DMS79 treated with DMSO at 0.1 percent for 48 hours (cell line): ENCODE data around the gene MAML3.

Source experiments
- DNase-seq: peaks from one replicate; lab custom pipeline; 2025; lab: John Stamatoyannopoulos, UW

The MAML3 gene

DNA sequence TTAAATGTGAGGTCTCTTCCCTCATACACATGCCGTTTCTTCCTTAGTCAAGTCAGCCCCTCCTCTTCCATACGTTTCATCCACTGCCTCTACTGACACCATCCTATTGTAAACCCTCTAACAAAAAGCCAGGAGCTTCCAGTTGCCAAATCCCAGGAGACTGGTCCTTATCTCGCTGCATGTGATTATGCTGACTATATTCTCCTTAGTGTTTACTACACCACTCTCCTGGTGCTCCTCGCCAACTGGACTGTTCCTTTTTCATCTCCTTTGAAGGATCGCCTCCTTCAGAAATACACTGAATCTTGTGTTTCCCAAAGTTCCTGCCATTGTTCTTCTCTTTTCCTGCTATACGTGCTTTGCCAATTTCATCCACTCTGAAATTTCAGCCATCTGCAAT, 27.7 kb downstream of the MAML3 start:
- DNase-seq = no peak

DNA sequence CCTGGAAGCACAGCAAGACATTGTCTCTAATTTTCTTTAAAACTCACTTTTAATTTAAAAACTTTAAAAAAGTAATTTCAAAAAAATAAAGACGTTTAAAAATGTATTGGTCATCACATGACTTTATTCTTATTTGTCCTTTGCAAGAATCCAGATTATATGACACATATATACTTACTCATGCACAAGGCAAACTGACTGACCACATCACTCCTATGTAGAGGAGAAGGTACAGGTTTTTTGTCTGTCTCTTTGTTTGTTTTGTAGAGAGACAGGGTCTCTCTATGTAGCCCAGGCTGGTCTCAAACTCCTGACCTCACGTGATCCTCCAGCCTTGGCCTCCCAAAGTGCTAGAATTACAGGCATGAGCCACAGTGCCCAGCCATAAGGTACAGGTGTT, 28.6 kb downstream of the MAML3 start:
- DNase-seq = no peak

DNA sequence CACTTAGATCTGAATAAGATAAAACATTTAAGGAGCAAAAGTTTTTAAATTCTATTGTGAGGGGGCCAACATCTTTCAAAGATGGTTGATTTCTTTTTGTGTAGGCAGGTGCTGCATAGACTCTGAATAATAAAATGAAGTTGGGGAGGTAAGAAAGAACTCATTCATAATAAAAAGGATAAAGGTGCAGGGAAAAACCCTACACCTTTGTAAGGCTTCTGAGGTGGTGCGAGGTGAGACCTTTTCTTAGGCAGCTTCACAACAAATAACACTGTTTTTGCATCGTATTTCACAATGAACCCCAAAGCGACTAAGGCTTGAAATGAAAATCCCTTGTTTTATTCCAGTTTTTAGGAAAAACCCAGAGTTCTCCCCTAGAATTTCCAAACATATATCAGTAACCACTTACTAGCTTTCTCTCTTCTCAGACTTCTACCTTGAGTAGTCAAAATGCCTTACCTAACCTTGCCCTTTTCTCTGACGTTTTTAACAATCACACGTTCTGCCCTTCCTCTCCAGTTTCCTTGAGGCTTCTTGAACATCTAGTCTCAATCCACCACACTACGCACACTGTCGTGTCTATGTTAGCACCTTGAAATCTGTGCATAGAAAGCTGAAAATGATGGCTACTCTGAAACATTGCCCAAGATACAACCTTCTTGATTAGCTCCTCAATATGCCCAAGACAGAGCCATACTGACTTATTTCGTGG, 30.2 kb downstream of the MAML3 start:
- no peak for DNase-seq

DNA sequence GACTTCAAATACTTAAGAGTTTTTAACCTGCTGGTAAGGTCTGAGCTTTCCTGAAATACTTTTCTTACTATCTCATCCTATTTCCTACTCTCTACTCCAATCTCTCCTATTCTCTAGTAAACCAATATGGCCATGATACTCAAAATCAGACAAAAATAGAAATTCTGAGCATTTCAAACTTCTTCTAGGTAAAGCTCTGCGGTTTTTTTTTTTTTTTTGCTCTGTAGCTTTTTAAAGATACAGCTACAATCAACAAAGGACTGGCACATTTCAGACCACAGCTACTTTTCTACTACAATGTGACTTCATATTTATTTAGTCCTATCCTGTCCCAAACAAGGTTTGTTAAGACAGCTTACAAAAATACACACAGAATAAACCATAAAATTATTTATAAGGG, 31.1 kb downstream of the MAML3 start:
- DNase-seq = no peak

DNA sequence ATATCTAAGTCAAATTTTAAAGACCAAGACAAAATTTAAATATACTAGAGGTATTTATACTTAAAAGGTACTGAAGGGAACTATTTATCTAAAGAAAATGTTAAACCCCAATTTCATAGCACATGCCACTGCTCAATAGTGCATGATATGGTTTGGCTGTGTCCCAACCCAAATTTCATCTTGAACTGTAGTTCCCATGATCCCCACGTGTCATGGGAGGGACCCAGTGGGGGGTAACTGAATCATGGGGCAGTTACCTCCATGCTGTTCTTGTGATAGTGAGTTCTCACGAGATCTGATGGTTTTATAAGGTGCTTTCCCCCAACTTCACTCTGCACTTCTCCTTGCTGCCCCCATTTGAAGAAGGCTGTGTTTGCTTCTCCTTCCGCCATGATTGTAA, 32.3 kb downstream of the MAML3 start:
- DNase-seq = no peak

DNA sequence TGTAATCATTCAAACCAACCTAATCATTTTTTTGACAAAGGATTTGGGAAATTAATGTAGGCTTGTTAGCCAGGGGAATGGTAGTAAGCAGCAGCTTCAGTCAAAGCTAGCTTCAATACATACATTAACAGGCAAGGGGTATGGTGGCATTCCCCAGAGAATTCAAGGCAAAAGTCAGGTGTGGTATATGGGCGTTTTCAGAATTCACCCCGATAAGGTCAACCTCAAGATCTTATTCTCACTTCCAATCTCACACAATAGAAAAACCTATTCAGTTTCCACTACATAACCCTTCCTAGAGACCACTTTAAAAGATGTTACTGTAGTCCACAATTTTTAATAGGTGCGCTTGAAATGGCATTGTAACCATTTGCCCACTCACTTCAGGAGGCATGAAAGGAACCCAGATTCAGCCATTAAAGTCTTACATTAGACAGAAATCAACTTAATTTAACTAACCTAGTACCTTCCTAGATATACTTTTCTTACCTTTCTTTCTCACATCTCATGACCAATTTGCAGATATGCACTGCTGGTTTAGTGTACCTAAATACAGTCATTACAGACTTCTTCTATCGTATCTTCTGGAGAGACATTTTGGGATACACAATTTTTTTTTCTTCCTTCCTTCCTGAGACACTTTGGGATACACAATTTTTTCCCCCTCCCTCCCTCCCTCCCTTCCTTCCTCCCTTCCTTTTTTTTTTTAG, 34.9 kb downstream of the MAML3 start:
- DNase-seq = no peak

DNA sequence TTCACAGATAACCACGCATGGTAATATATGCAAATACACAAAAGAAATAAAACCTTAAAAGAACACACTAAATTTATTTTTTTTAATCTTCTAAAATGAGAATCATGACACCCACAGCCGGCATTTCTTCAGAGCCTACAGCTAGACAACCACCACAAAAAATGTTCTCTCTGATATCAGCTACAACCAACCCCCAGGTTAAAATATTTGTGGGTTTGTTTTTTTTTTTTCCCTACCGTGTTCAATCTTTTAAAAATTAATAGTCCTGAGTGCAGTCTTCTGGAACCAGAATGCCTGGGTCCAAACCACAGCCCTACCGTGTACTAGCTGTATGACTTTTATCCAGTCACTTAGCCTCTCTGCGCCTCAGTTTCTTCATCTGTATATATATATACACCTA, 36.0 kb downstream of the MAML3 start:
- no peak for DNase-seq

DNA sequence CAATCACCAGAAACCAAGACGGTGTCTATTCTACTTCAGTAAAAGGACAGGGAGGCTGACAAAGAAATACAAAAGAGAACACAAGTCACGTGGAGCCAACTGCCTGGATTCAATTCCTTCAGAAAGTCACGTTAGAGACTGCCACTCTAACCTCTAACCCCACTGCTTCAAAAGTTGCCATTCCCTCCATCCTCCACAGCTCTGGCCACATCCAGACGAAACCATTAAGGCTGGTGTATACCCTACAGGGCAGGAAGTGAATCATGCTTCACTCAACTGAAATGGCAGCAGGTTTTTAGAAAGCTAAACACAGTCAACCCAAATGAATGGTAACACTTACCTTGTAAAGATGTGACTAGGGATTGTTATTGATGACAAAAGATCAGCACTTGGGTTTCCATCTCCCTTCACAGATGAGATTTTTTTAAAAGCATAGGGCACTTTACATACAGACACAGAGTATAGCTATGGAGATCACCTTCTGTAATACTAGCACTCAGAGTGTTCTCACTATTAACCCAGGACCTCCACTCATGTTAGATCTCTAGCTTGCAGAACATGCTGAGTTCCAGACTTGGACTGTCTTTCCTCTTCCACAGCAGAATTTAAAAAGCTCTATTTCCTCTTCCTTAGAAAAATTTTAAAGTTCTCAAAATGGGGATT, 37.4 kb downstream of the MAML3 start:
- DNase-seq = no peak

DNA sequence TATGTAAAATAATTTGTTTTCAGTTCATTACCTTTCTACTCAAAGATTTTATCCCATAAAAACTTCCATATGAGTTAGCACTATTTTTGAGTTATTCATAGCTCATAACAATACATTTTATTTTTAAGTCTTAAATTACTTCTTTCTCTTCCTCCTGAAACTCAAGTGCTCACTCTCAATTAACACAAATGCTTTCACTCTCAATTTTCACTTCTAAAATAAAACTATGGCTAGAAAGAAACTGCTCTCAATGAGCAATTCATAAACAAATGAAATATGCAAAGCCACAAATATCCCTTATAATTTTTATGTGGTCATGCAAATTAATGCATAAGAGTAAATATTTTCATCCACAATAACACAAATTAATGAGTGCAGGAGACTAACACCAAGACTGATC, 38.8 kb downstream of the MAML3 start:
- DNase-seq = no peak

DNA sequence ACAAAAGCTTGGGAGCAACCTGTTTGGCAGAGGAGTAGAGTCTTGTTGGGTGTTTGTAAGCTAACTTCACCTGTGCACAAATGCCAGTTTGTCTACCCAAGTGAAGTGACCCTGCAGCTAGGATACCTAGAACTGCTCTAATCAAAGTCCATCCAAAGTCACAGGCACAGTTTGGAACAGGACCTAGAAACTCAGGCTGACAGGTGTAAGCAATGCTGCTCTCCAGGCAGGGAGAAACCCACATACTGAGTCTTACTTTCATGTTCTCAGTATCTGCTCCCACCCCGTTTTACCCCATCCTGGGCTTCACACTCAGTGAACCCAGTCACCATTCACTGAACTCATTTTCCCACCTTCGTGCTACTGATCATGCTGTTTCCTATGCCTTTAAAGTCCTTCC, 40.3 kb downstream of the MAML3 start:
- DNase-seq = no peak

DNA sequence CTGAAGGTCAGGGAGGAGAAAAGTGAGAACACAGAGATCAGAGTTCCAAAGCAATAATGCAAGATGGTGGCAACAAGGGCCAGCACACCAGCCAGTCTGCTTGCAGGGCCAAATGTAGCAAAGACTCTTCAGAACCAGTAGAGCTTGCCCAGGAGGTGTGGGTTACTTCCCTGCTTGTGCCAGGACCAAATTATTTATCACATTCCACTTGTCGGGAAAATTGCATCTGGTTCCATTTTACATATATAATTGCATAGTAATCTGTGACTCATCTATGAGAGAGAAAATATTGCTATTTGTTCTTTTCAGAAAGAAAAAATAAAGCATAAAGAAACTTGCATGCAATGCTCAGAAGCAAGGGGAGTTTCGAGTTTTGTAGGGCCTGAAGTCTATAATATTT, 41.4 kb downstream of the MAML3 start:
- no peak for DNase-seq

DNA sequence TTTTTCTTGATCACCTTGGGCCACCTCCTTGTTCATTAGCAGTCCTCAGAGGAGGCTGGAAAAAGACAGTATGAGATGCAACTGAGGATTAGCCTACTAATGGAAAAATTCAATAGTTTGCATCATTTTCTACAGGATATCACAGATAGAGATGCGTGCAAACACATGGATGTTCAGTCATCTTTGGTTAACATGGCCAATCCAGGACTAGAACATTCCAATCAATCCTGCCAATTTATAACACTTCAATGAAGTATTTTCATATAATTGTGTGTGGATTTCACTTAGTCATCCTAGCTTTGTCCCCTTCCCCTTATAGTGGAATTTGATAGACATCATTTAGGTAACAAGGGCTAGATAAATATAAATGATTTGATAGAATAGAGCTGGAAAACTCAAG, 42.7 kb downstream of the MAML3 start:
- DNase-seq = no peak

DNA sequence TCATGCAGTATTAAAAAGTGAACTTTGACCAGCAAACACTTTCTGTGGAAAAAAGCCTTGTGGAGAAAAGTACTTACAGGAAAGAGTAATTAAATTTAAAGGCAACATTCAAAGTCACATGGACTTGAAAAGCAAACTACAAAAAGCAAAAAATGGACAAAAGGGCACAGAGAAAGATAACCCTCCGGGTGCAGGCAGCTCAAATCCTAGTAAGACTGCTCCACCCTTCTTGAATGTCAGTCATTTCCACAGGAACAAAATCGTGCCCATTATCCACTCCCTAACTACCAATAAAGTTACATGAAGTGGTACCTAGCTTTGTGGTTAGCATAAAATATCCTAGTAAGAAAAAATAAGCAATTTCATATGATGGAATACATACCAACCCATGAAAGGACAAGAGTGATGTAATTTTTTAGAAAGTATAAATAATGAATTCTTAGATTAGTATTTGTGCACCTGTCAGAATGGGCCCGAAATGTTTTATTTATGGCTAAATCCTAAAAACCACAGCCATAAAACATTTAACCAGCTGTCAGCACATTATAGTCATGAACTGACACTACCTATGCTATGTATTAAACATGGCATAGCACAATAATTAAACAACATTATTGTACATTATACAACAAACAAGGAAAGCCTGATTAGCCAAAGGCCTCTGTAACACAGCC, 43.3 kb downstream of the MAML3 start:
- DNase-seq = no peak

DNA sequence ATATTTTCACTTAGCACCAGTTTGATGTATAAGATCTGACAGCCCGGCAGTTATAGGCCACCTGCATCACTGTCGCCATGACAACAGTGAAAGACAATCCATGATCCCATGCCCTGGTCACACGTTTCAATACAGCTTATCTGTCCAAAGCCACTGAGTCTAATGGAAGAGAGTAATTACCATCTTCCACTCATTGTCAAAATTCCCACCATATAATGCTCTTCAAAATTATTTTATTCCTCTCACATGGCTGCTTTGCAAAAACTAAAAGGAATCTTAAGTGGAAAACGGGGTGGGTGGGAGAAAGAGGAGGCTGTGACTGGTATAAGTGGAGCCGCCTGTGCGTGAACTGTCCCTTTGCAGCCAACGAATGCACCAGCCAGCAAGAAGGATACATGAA, 44.2 kb downstream of the MAML3 start:
- no peak for DNase-seq

DNA sequence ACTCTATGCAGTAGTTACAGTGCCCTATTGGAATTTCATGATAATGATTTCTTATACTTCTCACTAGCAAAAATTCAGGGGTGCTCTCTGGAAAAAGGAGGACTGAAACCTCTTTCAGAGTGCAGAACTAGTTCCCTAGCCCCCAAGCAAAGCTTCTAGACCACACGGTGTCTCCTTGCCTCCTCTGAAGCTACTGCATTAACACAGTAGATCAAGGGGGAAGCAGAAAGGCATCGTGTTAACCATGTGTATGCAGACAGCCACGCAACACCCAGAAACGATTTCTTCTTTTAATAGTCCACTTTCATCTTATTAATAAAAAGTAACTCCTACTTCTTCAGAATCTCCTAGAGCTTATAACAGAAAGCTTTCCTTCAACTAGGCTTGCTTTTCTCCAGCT, 44.7 kb downstream of the MAML3 start:
- DNase-seq = no peak

DNA sequence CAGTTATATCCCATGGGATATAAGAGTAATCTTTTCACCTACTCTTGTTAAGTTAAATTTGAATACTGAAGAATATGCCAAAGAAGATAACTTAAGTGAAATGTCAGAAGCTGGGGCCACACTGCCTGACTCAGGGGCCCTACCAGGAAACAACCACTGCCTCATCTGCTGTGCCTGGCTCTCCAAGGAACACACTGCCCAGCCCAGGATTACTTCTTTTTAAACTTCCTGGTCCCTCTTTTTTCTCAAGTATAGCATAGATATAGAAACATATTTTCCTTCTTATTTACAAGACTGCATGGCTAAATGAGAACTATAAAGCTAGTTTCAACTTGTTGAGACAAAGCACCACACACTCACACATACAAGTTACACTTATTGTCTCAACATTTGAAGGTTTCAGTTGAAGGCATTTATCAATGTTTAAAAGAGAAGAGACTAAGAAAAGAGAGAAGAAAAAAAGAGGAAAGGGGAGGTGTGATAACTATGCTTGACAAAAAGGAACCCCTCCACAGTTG, 45.2 kb downstream of the MAML3 start:
- no peak for DNase-seq

DNA sequence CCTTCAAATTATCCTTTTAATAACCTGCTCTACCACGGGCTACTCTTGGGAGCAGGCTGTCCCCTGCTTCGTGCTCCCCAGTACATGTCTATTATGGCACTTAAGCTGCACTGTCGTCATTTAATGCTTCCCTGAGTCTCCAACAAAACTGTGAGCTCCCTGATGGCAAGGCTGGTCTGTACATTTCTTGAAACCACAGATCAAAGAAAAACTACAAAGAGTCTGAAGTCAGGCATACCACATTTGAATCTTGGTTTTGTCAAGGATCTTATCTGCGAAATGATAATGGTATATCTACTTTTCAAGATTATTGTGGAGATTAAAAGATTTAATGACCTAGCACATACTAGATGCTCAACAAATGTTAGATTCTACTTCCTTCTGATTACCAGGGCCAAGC, 45.7 kb downstream of the MAML3 start:
- no peak for DNase-seq

DNA sequence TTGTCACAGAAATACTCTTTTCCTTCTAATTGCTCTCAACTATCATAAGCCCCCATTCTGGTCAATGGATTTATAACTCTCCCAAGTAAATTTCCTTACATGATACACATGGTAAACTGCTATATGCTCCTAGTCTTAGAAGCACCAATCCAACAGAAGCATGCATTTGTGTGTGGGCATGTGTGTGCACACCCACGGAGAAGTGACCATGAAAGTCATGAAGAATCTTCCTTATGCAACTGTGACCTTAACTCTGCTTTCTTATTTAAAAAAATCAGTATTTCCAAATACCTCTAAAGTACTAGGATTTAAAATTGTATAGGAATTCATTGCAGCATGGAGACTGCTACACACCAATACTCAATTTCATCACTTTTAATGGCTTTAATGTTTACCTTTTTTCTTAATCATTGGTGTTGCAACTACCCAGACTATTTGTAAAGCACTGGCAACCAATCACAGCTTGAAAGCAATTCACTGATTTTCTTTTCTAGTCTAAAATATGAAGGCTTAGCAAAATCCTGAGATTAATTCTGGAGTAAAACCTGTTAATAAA, 47.6 kb downstream of the MAML3 start:
- DNase-seq = no peak

DNA sequence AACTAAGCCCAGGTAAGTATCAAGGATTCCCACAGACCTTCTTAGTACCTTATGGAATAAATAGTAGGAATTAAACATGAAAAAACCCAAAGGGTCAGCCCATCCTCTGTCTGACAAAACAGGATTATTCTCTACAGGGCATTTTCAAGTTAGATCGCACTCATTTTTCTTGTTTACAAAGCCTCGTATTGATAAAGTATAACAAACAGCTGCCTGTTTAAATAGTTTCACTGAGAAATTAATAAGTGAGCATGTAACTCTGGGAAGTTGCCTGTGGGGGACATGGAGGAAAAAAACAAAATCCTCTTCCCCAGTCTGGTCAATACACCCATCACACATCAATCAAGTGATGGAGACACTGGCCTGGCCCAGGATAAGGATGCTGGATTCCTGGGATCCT, 48.5 kb downstream of the MAML3 start:
- no peak for DNase-seq

DNA sequence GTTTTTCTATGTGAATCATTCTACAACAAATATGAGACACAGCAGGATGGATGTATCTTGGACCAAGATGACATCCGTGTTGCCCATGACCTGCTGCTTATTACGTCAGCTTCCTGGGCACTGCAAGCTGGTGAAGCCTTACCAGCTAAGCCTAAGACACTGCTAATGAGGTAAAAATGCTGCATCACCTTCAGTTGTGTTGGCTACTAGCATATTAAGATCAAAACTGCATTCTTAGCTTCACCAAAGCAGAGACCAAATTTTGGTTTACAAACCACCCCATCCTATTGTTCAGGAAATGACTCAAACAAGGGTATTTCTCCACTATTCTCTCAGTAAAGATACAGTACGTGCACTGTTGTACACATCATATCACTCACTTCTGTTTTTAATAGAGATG, 50.3 kb downstream of the MAML3 start:
- no peak for DNase-seq

DNA sequence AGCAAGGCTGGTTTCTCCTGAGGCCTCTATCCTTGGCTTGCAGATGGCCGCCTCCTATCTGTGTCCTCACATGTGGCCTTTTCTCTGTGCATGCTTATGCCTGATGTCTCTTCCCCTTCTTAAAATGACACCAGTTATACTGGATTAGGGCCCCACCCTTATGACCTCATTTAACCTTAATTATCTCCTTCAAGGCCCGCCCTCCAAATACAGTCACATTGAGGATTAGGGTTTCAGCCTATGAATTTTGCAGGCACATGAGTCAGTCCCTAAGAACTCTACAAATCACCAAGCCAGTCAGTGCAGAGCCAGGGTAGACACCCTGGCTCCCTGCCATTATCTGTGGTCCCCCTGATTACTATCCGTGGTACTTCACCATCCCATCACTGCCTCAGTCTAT, 51.6 kb downstream of the MAML3 start:
- no peak for DNase-seq

DNA sequence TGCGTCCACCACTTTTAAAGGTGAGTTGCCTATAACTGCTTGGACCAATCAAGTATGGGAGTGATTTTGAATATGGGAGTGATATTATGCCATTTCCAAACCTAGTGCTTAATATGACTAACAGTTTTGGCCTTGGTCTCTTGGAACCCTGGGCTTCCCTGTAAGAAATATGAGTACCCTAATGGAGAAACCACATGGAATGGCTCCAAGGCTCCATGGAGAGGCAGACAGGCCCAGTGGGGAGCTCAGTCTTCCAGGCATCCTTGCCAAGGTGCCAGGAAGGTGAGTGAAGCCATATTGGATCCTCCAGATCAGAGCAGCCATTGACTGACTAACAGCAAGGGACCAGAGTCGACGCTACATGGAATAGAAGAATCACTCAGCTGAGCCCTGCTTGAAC, 53.2 kb downstream of the MAML3 start:
- no peak for DNase-seq
